T47D (cell line): ENCODE data around the gene VWC2L.

Source experiments
- DNase-seq, 2 experiments: peaks; one replicate each; pipeline versions ENCODE4 v3.0.0 to v3.0.0-alpha.2; 2011 to 2012; ENCODE audit warnings: low read depth in 1 of 2, low spot score in 1 of 2
- JUND ChIP-seq: IDR thresholded peaks from 2 replicates; pipeline ENCODE4 v1.6.1; 2012; ENCODE audit warnings: low read depth
- in situ Hi-C: cut with HindIII; loops from 2 replicates; pipeline ENCODE4 v1.10.0; 2016; ENCODE audit warnings: low sequenced_read_pairs, low pct_unique_long_range_greater_than_20kb

VWC2L gene

DNA sequence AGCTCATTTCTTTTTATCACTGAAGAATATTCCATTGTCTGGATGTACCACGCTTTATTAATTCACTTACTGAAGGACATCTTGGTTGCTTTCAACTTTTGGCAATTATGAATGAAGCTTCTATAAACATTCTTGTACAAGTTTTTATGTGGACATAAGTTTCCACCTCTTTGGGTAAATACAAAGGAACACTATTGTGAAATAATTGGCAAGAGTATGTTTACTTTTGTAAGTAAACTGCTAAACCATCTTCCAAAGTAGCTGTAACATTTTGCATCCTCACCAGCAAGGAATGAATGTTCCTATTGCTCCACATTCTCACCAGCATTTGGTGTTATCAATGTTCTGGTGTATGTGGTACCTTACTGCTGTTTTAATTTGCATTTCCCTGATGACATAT, 15.8 kb upstream of the VWC2L start:
- 0 out of 2 replicates have a peak, but pooled peaks have one; percentile 22 for TF ChIP-seq JUND
- peak in 1 of 2 experiments; percentile 80 for DNase-seq
- in situ Hi-C loops: no loop called here

DNA sequence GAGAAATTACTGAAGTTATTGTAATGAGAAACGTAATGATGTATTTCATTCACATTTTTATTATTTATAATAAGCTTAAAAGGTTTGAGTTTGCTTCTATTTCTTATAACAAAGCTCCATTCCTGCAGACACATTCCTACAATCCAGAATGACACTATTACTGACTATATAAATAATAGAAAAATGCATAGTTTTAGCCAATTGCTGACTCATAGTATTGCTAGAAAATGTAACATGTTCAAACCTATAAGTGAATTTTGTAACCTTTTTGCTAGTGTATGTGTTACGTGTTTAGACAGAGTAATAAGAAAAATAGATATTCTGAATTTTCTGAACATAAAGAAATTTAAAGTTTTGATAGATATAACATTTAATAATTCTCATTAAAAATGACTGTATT, 9.3 kb upstream of the VWC2L start:
- TF ChIP-seq JUND: no peak
- no peak for DNase-seq
- in situ Hi-C loops: no loop called here

DNA sequence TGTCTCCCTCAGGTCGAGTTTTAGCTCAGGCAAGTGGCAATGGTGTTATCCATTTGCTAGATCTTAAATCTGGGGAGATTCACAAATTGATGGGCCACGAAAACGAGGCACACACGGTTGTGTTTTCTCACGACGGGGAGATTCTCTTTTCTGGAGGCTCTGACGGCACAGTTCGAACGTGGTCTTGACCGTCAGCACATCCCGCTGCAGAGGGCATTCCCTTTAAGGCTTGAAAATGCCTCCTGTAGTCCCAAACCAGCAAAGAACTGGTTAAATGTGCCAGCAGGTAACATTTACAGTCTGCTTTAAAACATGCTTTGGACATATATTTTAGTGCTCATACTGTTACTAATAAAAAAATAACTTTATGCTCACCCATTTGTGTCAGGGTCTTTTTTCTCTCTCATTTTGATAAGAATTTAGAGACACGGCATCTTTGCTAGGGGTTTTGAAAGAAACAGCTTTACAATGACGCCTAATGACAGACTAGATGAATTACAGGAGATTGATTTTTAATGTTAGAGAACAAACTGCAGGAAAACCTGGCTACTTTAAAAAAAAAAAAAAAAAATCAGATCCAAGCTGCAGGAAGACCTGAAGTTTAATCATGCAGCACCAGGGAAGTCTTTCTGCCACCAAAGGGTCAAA, 602 bp upstream of the VWC2L start:
- no peak for TF ChIP-seq JUND
- peak in 1 of 2 experiments; percentile 18 for DNase-seq
- in situ Hi-C loops: no loop called here

DNA sequence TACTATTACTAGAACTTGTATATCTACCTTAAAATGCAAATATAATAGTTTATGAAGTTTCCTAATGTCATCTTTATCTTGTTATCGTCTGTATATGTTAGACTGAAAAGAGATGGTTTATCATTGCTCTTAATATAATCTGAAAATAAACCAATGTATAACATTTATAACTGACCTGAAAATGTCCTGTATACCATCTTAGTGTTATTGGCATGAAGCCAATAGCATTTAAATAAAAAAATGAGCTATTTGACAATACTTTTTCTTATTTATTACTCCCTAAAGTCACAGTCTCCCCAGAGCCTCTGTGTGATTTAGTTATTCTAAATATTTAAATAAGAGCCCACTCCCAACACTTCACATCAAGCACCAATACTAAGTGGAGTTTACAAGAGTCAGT, 1.8 kb downstream of the VWC2L start:
- TF ChIP-seq JUND: no peak
- no peak for DNase-seq
- in situ Hi-C loops: no loop called here

DNA sequence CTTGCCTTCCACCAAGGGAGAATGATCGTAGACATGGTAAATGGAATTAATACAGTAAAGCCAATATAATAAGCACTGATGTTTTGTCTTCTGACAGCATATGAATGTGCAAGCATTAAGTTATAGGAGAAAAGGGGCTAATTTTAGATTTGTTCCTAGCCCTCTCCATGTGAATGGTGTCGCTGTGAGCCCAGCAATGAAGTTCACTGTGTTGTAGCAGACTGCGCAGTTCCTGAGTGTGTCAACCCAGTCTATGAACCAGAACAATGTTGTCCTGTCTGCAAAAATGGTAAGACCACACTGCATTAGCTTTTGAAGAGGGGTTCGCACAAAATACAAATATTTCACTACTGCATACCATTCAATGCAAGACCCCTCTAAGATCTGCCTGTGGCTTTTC, 25.6 kb downstream of the VWC2L start:
- TF ChIP-seq JUND: no peak
- DNase-seq: no peak
- in situ Hi-C loops: no loop called here

DNA sequence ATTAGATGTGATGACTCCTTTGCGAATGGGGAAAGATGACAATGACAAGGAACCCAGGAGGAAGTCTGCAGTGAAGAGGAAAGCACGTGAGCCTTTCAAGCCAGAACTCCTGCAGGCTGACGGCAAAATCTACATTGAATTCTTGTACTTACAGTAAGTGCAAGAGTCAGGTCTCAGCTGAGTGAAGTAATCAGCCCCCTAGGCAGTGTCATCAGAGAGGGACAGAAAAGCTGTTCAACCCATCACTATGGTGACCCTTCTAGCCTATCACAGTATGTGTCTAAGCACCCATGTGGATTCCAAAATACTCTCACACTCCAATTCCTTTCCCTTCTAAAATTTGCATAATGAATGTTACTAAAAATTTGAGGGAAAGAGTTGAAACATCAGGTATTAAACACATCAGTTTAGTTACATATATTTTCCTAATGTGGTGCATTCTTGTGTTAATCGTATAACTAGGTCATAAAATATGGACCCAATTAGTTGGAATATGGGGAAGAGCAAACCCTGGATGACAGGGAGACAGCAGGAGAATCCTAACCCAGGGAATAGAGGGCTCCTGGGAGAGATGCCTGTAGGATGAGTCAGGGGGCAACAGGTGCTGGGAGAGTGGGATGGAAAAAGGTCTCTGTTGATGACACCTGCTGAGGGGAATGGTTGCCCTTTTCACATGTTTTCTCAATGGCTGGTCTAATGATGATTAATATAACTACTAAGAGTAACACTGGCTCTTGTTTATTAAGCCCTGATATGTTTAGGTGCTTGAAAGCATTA, 39.5 kb downstream of the VWC2L start:
- in situ Hi-C loops: no loop called here
- TF ChIP-seq JUND: no peak
- no peak for DNase-seq

DNA sequence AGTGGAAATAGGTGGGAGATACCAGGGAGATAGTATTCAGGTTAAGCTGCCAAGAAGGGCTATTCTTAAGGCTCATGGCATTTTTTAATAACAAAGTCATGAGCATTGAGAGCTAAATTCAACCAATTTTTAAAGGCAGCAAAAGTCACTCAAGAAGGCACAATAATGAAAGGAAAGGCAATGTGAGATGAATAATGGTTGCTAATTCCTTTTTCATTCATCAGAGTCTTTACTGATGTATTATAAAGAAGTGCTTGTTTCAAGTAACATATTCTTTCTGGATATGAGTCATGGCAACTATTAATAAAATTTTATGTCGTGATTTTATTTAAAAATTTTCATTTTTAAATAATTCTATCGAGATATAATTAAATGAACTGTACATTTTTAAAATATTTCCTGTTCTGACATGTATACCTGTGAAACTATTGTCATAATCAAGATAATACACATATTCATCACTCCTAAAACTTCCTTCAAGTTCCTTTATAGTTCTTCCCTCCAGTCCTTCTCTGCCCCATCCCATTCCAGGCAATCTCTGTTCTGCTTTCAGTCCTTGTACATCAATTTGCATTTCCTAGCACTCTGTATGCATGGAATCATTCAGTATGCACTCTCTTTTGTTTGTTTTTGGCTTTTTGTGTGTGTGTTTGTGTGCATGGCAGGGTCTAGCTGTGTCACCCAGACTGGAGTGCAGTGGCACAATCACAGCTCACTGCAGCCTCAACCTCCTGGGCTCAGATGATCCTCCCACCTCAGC, 40.8 kb downstream of the VWC2L start:
- in situ Hi-C loops: no loop called here
- TF ChIP-seq JUND: no peak
- DNase-seq: no peak

DNA sequence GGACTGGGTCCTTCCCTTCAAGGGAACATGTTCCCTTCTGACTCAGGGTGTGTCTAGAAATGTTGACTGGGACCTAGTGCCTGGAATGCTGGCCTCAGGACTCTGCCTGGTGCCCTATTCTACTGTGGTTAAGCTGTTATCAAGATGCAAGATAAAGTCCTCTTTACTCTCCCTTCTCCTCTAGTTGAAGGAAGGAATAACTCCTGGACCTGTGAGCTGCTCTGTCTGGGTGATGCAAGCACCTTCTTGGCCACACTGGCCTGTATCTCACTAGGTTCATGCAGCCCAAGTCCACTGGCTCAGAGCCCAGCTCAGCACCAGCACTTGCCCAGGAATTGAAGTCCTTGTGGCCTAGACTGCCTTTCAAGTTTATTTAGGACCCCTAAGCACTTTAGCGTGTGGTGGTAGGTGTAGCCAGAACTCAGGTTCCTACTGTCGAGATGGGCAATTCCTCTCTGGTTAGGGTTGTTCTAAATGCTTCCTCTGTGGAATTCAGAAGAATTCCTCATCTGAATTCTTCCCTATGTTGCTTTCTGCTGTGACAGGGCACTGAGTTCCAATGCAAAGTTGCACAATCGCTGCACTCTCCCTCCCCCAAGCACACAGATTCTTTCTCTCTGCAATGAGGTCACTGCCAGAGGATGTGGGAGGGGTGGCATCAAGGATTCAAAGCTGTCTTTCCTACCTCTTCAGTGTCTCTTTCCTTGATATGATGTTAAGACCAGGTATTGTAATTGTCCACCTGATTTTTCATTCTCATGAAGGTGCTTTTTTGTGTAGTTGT, 54.7 kb downstream of the VWC2L start:
- in situ Hi-C loops: no loop called here
- TF ChIP-seq JUND: no peak
- peak in 1 of 2 experiments; percentile 48 for DNase-seq

DNA sequence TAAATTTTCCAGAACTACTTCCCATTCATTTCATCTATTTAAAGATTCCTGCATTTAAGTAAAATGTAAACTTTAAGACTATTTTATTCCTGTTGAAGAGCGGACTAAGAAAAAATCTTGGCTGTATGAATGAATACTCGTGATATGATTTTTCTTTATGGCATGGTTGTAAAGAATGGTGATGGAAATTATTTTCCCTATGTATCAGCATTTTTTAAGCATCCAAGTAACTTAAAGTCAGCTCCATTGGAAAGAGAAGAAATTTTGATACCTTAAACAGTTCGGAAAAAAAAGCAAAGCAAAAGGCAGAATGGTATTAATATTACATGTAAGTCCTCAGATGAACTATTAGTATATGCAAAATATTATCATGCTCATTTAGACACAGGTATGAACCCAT, 58.9 kb downstream of the VWC2L start:
- in situ Hi-C loops: no loop called here
- no peak for TF ChIP-seq JUND
- DNase-seq: no peak

DNA sequence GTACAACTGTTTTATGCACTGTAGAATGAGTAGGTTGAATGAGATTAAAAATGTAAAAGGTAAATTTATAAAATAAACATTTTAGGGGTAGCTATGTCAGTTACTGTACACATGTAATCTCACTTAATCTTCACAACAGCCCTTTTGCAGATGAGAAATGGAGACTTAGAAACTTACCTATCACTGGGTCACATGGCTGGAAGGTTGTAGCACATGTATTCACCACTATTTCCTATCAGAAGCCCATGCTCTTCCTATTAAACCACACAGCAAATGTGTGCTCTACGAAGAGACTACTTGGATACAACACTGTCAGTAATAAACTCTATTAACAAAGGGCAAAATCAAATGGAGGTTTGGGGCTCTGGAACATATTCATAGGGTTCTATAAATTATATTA, 60.5 kb downstream of the VWC2L start:
- no peak for TF ChIP-seq JUND

DNA sequence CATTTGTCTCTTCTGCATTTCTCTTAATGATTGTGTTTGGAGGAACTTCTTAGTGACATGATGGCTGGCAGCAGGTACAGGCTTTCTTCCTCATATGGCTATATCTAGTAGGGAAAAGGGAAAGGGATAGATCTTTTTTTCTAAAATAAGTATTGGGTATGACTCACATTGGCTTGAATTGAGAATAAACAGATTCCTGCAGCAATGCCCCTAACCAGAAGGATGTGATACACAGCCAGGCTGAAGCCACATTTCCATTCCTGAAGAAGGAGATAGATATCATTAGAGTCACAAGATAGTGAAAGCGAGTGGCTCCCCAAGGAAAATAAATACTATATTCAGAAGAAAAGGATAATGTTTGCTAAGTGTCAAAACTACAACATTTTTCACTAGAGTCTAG, 61.1 kb downstream of the VWC2L start:
- TF ChIP-seq JUND: no peak
- no peak for DNase-seq
- in situ Hi-C loops: no loop called here

More for the DNA sequence above, 60.5 kb downstream of the VWC2L start:
- DNase-seq: no peak
- in situ Hi-C loops: no loop called here

DNA sequence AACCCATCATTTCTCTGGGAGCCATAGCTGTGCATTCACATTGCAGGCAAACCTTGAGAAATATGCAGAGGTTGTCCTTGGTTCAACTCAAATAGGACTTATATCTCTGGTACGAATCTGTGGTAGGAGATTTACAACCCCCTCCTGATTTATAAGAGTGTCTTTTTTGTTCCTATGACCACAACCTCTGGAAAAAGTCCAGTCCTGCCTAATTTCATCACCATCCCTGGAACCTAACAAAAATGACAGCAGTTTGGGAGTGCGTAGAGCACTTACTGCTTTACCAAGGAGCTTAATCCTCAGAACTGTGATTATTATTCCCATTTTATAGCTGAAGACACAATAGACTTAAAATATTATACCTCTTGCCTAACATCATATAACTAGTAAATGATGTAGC, 66.5 kb downstream of the VWC2L start:
- no peak for TF ChIP-seq JUND
- no peak for DNase-seq
- in situ Hi-C loops: no loop called here

DNA sequence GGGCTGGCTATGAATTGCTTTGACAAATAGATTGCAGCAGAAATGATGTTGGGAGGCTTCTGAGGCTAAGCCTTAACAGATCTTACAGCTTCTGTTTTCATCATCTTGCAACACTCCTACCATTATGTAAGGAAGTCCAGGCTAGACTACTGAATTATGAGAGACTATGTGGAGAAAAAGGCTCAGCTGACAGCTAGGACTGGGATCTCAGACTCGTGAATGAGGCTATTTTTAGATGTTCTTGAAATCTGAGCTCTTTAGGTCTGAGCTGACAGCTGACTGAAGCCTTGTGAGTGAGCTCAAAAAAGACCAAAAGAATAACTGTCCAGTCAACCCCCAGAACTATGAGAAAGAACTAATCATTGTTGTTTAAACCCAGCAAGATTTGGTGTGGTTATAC, 70.3 kb downstream of the VWC2L start:
- in situ Hi-C loops: no loop called here
- TF ChIP-seq JUND: no peak
- no peak for DNase-seq
